ENCODE results near the gene GDPD4. TPM values are rescaled to one million over a fixed set of nuclear protein-coding genes. Genes with fewer than 3 reads are reported as not detected.

Gene GDPD4
- total and polyA plus RNA-seq, 4 donors, result 0.08 to 1.1 TPM; not detected in 2

- no peaks in the 10 kb centered on the region for H3K9me3 ChIP-seq (ENCODE audit: control insufficient read depth in 4 of 4, low read length in 3 of 4)
- H3K36me3 ChIP-seq (ENCODE audit: control insufficient read depth in 4 of 4, insufficient read depth in 3 of 4, low read depth in 1 of 4, low read length in 3 of 4), result no peaks in the 10 kb centered on the region
- no peaks in the 10 kb centered on the region for H3K4me1 ChIP-seq (ENCODE audit: control insufficient read depth in 4 of 4, insufficient read depth in 4 of 4, low read length in 3 of 4)
- TF ChIP-seq ZBTB33 (IDR thresholded peaks at IDR 0.05), result no peak
- no peak for TF ChIP-seq EGR1 (IDR thresholded peaks at IDR 0.05; ENCODE audit: low read depth in 2 of 2)
- no peak for TF ChIP-seq HNF4A (conservative IDR thresholded peaks at IDR 0.05)
- no peak for TF ChIP-seq ATF3 (IDR thresholded peaks at IDR 0.05)
- TF ChIP-seq CTCF (IDR thresholded peaks at IDR 0.05; ENCODE audit: low read depth, low read length, missing input control), result no peak
- no peak overlapping the region for H3K4me3 ChIP-seq (ENCODE audit: low read depth in 1 of 3, low read length in 3 of 3)
- no peaks in the 10 kb centered on the region for H3K27me3 ChIP-seq (ENCODE audit: control insufficient read depth in 4 of 4, insufficient read depth in 4 of 4, low read length in 3 of 4)
- H3K9ac ChIP-seq (ENCODE audit: low read depth in 1 of 2, low read length in 2 of 2), result no peak overlapping the region
- no peak overlapping the region for H3K27ac ChIP-seq (ENCODE audit: low read depth in 1 of 2, low read length in 2 of 2)
- no peak for DNase-seq (ENCODE audit: low spot score)
These were observed 7.4 kb upstream of the GDPD4 start for GRCh38 chr11:77308838-77309237.

GRCh38 chr11:77303328-77303727, 1.8 kb upstream of the GDPD4 start:
- no peaks in the 10 kb centered on the region for H3K36me3 ChIP-seq (ENCODE audit: control insufficient read depth in 4 of 4, insufficient read depth in 3 of 4, low read depth in 1 of 4, low read length in 3 of 4)
- H3K4me1 ChIP-seq (ENCODE audit: control insufficient read depth in 4 of 4, insufficient read depth in 4 of 4, low read length in 3 of 4), result no peaks in the 10 kb centered on the region
- DNase-seq (ENCODE audit: low spot score), result no peak
- H3K27ac ChIP-seq (ENCODE audit: low read depth in 1 of 2, low read length in 2 of 2), result no peak overlapping the region
- no peak for TF ChIP-seq HNF4A (conservative IDR thresholded peaks at IDR 0.05)
- no peak for TF ChIP-seq SP1 (IDR thresholded peaks at IDR 0.05)
- no peak for TF ChIP-seq HNF4G (IDR thresholded peaks at IDR 0.05)
- TF ChIP-seq TAF1 (conservative IDR thresholded peaks at IDR 0.05), result no peak
- TF ChIP-seq RXRA (IDR thresholded peaks at IDR 0.05), result no peak
- no peak for TF ChIP-seq EGR1 (IDR thresholded peaks at IDR 0.05; ENCODE audit: low read depth in 2 of 2)
- no peak for TF ChIP-seq CTCF (IDR thresholded peaks at IDR 0.05; ENCODE audit: low read depth, low read length, missing input control)
- no peak for TF ChIP-seq FOXA1 (IDR thresholded peaks at IDR 0.05)
- no peak for TF ChIP-seq NR2F2 (IDR thresholded peaks at IDR 0.05)
- TF ChIP-seq REST (IDR thresholded peaks at IDR 0.05), result no peak
- TF ChIP-seq YY1 (IDR thresholded peaks at IDR 0.05), result no peak
- TF ChIP-seq ATF3 (IDR thresholded peaks at IDR 0.05), result no peak
- no peak for TF ChIP-seq MAX (IDR thresholded peaks at IDR 0.05)
- no peak for TF ChIP-seq RAD21 (IDR thresholded peaks at IDR 0.05)
- no peak for TF ChIP-seq GABPA (IDR thresholded peaks at IDR 0.05 in 1 of 2, conservative IDR thresholded peaks at IDR 0.05 in 1 of 2)
- no peaks in the 10 kb centered on the region for H3K9me3 ChIP-seq (ENCODE audit: control insufficient read depth in 4 of 4, low read length in 3 of 4)
- no peak overlapping the region for H3K9ac ChIP-seq (ENCODE audit: low read depth in 1 of 2, low read length in 2 of 2)
- WGBS, result 94% methylated on average over 2 of the region's 2 CpGs
- no peak overlapping the region for H3K4me3 ChIP-seq (ENCODE audit: low read depth in 1 of 3, low read length in 3 of 3)
- no peaks in the 10 kb centered on the region for H3K27me3 ChIP-seq (ENCODE audit: control insufficient read depth in 4 of 4, insufficient read depth in 4 of 4, low read length in 3 of 4)

Data from liver (tissue), 9 donors.